ENCODE measurements around the gene TEAD3.

Gene TEAD3

GRCh38 chr6:35492258-35492973 is 4.5 kb downstream of the TEAD3 start:
- DNase-seq (ENCODE audit: low spot score), result no peak

- no peak for DNase-seq (ENCODE audit: low spot score)
These were observed 5.2 kb downstream of the TEAD3 start for GRCh38 chr6:35491558-35492257.

- DNase-seq (ENCODE audit: low spot score), result no peak
These were observed 5.9 kb downstream of the TEAD3 start for GRCh38 chr6:35490821-35491557.

GRCh38 chr6:35489995-35490791 is 6.7 kb downstream of the TEAD3 start:
- peak; percentile 85 for DNase-seq (ENCODE audit: low spot score)

- DNase-seq (ENCODE audit: low spot score), result no peak
These were observed 7.8 kb downstream of the TEAD3 start for GRCh38 chr6:35489066-35489465.

- DNase-seq (ENCODE audit: low spot score), result no peak
These were observed 8.4 kb downstream of the TEAD3 start for GRCh38 chr6:35488517-35488862.

- peak; percentile 69 for DNase-seq (ENCODE audit: low spot score)
These were observed 9.0 kb downstream of the TEAD3 start for GRCh38 chr6:35487658-35488516.

- DNase-seq (ENCODE audit: low spot score), result no peak
These were observed 10.6 kb downstream of the TEAD3 start for GRCh38 chr6:35486005-35486925.

GRCh38 chr6:35485402-35485877 is 11.4 kb downstream of the TEAD3 start:
- DNase-seq (ENCODE audit: low spot score), result peak; percentile 91

- peak; percentile 67 for DNase-seq (ENCODE audit: low spot score)
These were observed 11.9 kb downstream of the TEAD3 start for GRCh38 chr6:35484921-35485392.

GRCh38 chr6:35483893-35484645 is 12.8 kb downstream of the TEAD3 start:
- DNase-seq (ENCODE audit: low spot score), result no peak

- DNase-seq (ENCODE audit: low spot score), result no peak
These were observed 13.4 kb downstream of the TEAD3 start for GRCh38 chr6:35483490-35483889.

GRCh38 chr6:35483062-35483461 is 13.8 kb downstream of the TEAD3 start:
- no peak for DNase-seq (ENCODE audit: low spot score)

GRCh38 chr6:35481226-35481625 is 15.7 kb downstream of the TEAD3 start:
- DNase-seq (ENCODE audit: low spot score), result no peak

GRCh38 chr6:35480176-35480575 is 16.7 kb downstream of the TEAD3 start:
- no peak for DNase-seq (ENCODE audit: low spot score)

GRCh38 chr6:35478259-35478658 is 18.6 kb downstream of the TEAD3 start:
- no peak for DNase-seq (ENCODE audit: low spot score)

- DNase-seq (ENCODE audit: low spot score), result no peak
These were observed 19.2 kb downstream of the TEAD3 start for GRCh38 chr6:35477551-35478179.

GRCh38 chr6:35477028-35477427 is 19.9 kb downstream of the TEAD3 start:
- no peak for DNase-seq (ENCODE audit: low spot score)

- DNase-seq (ENCODE audit: low spot score), result no peak
These were observed 20.9 kb downstream of the TEAD3 start for GRCh38 chr6:35476004-35476403.
